T47D (cell line): ENCODE data around the gene CNTN6.

ENCODE experiments used
- DNase-seq, 2 experiments: peaks; one replicate each; pipeline versions ENCODE4 v3.0.0 to v3.0.0-alpha.2; 2011 to 2012; ENCODE audit warnings: low read depth in 1 of 2, low spot score in 1 of 2
- JUND ChIP-seq: IDR thresholded peaks from 2 replicates; pipeline ENCODE4 v1.6.1; 2012; ENCODE audit warnings: low read depth
- in situ Hi-C: cut with HindIII; loops from 2 replicates; pipeline ENCODE4 v1.10.0; 2016; ENCODE audit warnings: low sequenced_read_pairs, low pct_unique_long_range_greater_than_20kb

CNTN6 gene

GRCh38 chr3:1103525-1103924, 10.7 kb downstream of the CNTN6 start:
- no peak for TF ChIP-seq JUND
- DNase-seq, result peak in 1 of 2 experiments; percentile 13
- in situ Hi-C loops, result no loop called here

- no peak for TF ChIP-seq JUND
- DNase-seq, result no peak
- in situ Hi-C loops, result no loop called here
Observed at GRCh38 chr3:1117843-1118473, 25.1 kb downstream of the CNTN6 start.

- no peak for TF ChIP-seq JUND
- no peak for DNase-seq
- in situ Hi-C loops, result no loop called here
Observed at GRCh38 chr3:1131166-1131565, 38.3 kb downstream of the CNTN6 start.

GRCh38 chr3:1135194-1135593, 42.4 kb downstream of the CNTN6 start:
- DNase-seq, result no peak
- no peak for TF ChIP-seq JUND
- in situ Hi-C loops, result no loop called here

- DNase-seq, result no peak
- TF ChIP-seq JUND, result no peak
- in situ Hi-C loops, result no loop called here
Observed at GRCh38 chr3:1138036-1138435, 45.2 kb downstream of the CNTN6 start.

GRCh38 chr3:1139071-1139470, 46.2 kb downstream of the CNTN6 start:
- in situ Hi-C loops, result no loop called here
- no peak for DNase-seq

GRCh38 chr3:1147326-1147725, 54.5 kb downstream of the CNTN6 start:
- no peak for DNase-seq
- no peak for TF ChIP-seq JUND
- in situ Hi-C loops, result no loop called here

More at GRCh38 chr3:1139071-1139470, 46.2 kb downstream of the CNTN6 start:
- TF ChIP-seq JUND, result no peak

GRCh38 chr3:1147819-1148218, 55.0 kb downstream of the CNTN6 start:
- no peak for DNase-seq
- in situ Hi-C loops, result no loop called here

GRCh38 chr3:1164101-1164500, 71.3 kb downstream of the CNTN6 start:
- in situ Hi-C loops, result no loop called here
- no peak for DNase-seq

More at GRCh38 chr3:1147819-1148218, 55.0 kb downstream of the CNTN6 start:
- no peak for TF ChIP-seq JUND

GRCh38 chr3:1171320-1171719, 78.5 kb downstream of the CNTN6 start:
- DNase-seq, result no peak
- TF ChIP-seq JUND, result no peak
- in situ Hi-C loops, result no loop called here

More at GRCh38 chr3:1164101-1164500, 71.3 kb downstream of the CNTN6 start:
- no peak for TF ChIP-seq JUND

GRCh38 chr3:1172644-1173043, 79.8 kb downstream of the CNTN6 start:
- TF ChIP-seq JUND, result no peak
- in situ Hi-C loops, result no loop called here
- no peak for DNase-seq

GRCh38 chr3:1179146-1179545, 86.3 kb downstream of the CNTN6 start:
- in situ Hi-C loops, result no loop called here
- DNase-seq, result no peak
- TF ChIP-seq JUND, result no peak

- in situ Hi-C loops, result no loop called here
- TF ChIP-seq JUND, result no peak
- no peak for DNase-seq
Observed at GRCh38 chr3:1183320-1184048, 90.7 kb downstream of the CNTN6 start.

GRCh38 chr3:1190569-1190968, 97.7 kb downstream of the CNTN6 start:
- in situ Hi-C loops, result no loop called here
- DNase-seq, result no peak
- no peak for TF ChIP-seq JUND
